NCI-H2029 (cell line): Measurements from ENCODE around the gene TREX2.

ENCODE experiments used
- DNase-seq: peaks from one replicate; lab custom pipeline; 2025; lab: John Stamatoyannopoulos, UW

Gene TREX2

DNA sequence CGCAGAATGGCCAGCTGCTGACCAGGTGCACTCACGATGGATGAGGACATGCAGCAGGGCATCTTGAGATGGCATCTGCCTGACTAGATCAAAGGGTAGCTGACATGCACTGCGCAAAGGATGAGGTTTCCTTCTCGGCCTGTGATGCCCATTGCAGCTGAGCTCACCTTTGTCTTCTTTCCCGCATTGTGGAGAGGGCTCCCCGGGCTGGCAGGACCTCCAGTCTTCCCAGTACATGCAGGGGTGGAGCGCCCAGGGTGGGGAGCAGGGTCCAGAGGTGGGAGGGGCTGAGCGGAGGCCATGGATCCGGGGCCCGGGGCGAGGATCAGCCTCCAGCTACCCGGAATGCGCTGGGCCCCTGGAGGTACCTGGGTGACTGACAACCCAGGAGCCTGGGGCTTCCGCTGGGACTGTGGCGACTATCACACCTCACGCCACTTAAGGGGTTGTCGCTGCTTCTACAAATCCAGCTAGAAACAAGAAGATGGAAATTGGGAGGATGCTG, 12.0 kb downstream of the TREX2 start:
- DNase-seq, result no peak

DNA sequence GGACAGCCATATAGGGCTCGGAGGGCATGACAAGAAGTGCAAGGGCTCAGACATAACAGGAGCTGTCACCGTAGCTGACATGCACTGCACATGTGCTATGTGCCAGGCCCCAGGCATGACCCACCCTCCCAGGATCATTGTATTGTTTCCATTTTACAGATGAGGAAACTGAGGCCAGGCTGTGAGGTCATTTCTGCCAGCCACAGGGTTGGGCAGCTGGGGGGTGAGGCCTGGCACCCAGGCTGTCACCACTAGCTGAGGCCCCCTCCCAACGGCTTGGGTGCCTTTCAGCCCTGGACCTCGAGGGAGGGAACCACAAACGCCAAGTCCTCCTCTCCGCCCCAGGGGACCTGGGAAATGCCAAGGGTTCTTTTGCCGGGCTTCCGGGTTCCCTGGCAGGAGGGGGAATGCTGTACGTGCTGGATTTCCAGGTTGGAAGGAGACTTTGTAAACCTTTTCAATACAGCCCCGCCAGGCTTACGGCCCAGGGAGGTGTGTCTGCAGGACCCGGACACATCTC, 12.6 kb downstream of the TREX2 start:
- DNase-seq, result no peak

DNA sequence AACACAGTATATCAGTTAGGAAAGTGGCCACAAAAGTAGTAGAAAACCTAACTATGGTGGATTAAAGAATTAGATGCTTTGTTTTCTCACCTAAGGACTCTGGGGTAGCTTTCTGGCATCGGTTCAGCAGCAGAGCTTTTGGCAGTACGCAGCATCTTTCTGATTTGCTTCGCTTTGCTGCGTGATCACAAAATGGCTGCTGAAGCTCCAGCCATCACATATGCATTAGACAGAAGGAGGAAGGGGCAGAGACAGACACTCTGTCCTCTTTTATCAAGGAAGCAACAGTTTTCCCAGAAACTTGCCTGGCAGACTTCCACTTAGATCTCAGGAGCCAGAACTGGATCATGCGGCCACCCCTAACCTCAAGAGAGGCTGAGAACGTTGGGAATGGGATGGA, 15.1 kb downstream of the TREX2 start:
- DNase-seq, result no peak

DNA sequence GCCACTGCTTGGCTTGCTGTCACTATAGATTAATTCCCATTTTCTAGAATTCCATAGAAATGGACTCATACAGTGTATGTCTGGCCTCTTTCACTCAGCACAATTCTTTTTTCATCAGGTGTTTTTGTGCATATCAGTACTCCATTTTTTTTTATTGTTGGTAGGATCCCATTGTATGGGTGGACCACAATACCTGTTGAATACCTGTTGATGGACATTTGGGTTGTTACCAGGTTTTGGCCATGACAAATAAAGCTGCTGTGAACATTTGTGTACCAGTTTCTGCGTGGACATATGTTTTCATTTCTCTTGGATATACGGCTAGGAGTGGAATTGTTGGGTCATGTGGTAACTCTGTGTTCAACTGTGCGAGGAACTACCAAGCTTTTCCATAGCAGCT, 19.7 kb downstream of the TREX2 start:
- no peak for DNase-seq

DNA sequence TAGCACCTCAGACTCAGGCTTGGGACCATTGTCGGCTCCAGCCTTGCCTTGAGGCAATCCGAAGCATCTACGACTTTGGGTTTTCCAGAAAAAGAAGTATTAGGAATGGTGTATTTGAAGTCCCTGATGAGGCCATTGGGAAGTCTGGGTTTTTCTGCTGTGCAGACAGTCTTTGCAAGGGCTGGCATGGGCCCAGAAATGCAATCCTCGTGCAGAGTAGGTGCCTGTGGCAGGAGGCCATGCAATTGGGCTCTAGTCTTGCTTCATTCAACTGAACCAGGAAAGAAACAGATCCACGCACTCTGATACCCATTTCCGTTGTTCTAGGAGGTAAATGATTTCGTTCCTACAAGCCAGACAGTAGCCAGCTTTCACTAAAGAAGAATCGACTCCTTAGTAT, 22.2 kb downstream of the TREX2 start:
- no peak for DNase-seq

DNA sequence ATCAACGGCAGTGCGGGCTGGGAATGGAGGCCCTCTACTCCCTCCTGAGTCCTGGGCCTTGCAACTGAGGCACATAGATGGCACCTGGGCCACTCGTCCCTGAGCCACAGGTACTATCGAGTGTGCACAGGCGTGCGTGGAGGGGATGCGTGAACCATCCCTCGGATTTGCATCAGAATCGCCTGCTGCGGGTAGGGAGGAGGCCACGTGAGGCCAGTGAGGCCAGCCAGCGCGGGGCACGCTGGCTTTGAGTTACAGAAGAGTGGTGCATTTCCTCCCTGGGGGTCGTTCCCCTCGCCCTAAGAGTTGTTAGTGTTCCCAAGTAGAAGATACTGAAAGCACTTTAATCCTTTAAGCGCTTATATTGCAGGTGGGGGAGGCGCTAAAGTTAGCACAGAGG, 24.0 kb downstream of the TREX2 start:
- DNase-seq, result no peak

DNA sequence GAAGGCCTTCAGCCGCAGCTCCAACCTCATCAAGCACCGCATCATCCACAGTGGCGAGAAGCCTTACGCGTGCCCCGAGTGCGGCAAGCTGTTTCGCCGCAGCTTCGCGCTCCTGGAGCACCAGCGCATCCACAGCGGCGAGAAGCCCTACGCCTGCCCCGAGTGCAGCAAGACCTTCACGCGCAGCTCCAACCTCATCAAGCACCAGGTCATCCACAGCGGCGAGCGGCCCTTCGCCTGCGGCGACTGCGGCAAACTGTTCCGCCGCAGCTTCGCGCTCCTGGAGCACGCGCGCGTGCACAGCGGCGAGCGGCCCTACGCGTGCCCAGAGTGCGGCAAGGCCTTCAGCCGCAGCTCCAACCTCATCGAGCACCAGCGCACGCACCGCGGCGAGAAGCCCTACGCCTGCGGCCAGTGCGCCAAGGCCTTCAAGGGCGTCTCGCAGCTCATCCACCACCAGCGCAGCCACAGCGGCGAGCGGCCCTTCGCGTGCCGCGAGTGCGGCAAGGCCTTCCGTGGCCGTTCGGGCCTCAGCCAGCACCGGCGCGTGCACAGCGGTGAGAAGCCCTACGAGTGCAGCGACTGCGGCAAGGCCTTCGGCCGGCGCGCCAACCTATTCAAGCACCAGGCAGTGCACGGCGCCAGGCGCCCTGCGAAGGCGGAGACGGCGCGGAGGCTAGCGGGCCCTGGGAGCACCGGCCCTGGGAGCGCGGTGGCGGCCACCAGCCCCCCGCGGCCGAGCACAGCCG, 24.8 kb downstream of the TREX2 start:
- DNase-seq, result no peak

DNA sequence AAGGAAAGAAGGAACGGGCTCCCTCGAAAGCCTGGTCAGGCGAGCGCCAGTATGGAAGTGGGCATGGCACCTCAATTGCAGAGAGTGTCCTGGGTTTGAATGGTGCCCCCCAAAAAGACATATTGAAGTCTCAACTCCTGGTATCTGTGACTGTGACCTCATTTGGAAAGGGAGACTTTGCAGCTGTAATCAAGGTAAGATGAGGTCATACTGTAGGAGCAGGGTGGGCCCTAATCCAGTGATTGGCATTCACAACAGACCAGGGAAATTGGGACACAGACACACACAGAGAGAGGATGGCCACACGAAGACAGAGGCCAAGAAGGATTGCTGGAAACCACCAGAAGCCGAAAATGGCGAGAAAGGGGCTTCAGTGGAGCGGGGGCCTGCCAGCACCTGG, 28.2 kb downstream of the TREX2 start:
- DNase-seq, result no peak

DNA sequence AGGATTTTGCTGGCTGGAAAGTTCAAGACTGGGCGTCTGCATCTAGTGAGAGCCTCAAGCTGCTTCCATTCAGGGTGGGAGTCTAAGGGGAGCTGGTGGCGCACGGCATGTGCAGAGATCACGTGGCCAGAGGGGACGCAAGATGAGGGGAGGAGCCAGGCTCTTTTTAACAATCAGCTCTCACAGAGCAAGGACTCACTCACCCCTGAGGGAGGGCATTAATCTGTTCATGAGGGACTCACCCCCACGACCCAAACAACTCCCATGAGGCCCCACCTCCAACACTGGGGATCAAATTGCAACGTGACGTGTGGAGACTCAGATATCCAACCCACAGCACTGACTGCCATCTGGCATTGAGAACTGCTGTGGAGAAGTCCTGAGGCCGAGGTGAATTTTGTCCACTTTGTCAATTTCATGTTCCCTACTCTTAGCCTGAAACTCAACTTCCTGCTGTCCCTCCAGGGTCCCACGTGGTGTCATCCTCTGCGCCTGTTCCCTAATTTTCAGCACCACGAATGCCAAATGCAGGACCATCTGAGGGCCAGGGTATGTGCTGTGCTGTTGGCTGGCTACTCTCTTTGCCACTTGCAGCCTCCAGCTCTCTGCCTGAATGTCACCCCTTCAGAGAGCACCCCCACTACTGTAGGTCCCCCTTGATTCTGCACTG, 28.9 kb downstream of the TREX2 start:
- DNase-seq, result no peak

DNA sequence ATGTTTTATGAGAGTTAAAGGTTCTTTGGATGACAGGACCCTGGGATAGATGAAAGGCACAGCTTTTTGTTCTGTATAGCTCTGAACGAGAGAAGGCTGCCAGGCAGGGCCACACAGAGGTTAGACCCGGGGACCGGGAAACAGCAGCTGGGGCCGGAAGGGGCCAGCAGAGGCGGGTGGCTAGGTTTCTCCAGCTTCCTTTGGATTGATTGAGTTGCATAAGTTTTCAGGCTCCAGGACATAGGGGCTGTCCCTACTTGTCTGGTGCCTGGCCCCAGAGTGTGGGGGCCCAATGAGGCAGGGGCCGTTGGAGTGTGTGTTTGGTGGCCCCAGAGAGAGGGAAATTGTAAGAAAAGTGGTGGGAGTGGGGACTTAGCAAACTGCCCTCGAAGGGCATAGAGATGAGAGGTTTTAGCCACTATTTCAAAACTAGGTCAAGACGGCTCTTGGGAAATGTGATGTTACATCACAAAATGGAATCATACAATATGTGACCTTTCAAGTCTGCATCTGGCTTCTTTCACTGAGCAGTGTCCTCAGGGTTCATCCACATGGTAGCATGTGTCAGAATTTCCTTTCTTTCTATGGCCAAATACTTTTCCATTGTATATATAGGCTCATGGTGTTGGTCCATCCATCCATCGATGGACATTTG, 30.9 kb downstream of the TREX2 start:
- DNase-seq, result no peak

DNA sequence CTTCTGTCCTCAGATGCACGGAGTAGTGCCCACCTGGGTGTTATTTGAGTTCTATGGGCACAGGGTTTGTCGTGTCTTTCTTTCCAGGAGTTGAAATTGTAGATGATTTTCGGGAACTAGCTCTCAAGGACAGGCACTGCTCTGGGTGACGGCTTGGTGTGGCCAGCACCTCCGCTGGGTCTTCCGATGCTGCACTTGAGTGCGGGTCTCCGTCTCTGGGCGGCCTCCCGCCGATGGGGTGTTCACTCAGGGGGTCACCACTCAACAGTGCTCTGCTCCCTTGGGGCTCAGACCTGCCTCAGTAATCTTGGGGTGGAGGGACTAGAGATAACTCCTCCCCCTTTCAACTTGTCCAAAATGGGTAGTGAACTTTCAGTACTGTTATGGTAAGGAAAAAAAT, 32.1 kb downstream of the TREX2 start:
- DNase-seq, result no peak

DNA sequence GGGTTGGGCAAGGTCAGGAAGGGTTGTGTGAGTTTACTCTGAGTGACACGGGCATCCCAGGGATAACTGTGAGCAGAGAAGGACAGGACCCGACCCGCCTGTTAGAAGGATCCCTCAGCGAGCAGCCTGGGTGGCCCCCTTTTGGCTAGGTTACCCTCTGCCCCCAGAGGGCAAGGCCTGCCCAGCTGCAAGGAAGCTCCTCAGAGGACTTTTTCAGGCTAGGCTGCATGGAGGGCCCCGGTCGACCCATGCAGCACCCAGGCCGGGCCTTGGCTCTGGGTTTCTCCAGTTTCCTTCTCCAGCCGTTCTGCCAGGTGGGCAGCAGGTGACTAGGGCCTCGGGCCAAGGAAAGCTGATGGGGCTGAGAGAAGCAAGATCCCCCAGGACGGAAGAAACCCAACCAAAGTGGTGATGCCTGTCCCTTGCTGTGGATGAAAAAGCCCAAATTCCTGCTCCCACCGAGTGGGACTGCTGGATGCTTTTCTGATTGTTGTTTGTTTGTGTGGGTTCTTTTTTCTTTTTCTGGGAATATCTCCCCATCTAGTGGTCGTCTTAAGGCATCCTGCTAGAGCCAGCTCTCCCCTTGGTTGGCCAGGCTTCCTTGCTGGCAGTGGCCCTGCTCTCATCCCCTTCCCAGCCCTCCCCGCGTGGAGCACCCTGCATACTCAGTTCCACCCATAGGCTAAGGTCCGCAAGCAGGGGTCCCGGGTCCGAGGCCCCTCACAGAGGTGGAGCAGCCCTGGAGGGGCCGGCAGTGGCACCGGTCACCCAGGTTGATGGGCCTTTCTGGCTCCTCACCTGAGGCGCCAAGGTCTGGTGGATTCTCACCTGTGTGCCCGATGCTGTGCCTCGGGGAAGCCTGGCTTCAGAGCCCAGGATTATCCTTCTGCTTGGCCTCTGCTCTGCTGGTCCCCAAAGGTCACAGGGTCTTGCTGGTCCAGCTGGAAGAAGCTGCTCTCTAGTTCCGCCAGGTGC, 32.8 kb downstream of the TREX2 start:
- DNase-seq, result no peak

DNA sequence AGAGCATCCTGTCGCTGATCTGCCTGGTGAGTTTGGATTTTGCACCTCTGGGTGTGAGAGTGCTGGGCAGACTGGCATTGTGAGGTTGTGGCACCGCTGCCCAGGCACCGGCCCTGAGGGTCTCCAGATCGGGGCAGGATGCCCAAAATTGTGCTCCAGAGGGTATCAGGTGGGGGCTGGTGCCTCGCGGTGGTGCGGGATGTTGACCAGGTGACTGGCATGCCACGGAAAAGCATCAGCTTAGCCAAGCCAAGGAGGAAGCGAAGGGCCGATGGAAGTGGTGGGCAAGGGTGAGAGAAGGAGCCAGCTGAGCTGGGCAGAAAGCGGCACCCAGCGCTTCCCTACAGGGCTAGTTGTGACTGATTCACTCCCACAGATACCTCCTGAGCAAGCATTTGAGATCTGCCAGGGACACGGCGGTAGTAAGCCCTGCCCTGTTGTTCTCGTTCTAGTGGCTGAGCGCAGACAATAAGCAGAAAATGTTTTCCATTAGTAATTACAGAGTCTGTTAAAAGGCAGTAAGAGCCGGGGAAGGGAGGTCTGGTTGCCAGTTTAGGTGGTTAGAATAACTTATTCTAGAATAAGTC, 33.8 kb downstream of the TREX2 start:
- no peak for DNase-seq

DNA sequence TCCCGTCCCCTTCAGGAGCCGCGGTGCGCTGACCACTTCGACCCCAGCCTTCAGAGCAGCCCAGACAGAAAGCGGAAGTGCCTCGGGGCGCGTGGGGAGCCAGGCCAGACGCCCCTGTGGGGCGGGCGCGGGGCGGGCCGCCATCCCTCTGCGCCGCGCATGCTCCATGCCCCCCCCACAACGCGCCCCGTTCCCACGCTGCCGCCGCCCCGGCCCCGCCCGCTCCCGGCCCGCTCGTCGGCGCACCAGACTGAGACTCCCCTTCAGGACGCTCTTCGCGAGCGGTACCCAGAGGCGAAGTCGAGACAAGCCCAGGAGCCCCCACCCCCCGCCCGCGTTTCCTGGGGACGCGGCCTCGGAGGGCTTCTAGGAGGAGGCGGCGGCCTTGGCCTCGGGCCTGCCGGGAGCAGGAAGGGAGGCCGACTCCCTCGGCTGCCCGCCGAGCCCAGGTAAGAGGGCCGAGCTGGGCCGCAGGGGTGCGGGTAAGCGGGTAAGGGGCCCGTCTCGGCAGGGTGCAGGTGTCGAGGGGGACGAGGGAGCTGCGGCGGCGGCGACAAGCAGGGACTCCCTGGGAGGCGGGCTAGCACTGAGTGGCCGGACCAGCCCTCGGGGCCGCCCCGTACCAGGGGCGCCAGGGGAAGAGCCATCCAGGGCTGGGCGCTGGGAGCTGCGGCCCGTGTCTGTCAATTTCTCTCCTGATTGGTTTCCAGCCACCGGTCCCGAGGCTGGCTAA, 34.4 kb downstream of the TREX2 start, which contains the start of gene ZFP92:
ZFP92 (plus strand) TSS at position 218 of the 733 bp plus-strand sequence. CDS start 6,851 bp downstream, outside the sequence.
- no peak for DNase-seq

DNA sequence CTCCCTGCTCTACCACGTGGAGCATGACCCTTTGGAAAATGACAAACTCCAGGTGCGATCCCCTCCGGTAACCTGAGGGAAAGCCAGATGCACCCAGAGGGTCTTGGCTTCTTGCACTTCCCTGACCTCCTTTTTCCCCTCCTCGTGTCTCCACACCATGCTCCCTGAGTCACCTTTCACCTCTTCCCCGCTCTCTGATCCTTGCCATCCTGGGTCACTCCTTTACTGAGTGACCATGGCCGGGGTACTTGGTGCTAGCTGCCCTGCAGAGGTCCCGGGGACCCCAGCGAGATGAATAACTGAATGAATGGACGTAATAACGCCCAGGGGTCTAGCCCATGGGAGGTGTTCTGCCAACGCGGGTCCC, 35.0 kb downstream of the TREX2 start:
- DNase-seq, result no peak

DNA sequence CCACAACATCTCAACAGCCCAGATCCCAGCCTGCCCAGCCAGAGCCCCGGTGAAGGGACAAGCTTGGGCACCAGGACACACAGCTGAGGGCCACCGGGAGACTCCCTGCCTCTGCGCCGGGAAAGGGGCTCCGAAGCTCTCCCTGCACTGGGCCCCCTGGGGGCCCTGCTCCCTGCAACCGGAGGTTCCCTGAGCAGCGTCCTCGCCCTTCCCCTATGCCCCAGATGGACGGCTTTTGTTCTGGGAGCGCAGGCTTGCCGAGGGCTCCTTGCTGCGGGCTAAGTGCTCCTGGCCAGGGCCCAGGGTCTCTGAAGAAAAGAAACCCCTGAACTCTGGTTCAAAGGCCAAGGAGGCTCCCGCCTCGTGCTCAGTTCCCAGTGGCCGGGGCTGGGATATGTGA, 35.5 kb downstream of the TREX2 start:
- no peak for DNase-seq

DNA sequence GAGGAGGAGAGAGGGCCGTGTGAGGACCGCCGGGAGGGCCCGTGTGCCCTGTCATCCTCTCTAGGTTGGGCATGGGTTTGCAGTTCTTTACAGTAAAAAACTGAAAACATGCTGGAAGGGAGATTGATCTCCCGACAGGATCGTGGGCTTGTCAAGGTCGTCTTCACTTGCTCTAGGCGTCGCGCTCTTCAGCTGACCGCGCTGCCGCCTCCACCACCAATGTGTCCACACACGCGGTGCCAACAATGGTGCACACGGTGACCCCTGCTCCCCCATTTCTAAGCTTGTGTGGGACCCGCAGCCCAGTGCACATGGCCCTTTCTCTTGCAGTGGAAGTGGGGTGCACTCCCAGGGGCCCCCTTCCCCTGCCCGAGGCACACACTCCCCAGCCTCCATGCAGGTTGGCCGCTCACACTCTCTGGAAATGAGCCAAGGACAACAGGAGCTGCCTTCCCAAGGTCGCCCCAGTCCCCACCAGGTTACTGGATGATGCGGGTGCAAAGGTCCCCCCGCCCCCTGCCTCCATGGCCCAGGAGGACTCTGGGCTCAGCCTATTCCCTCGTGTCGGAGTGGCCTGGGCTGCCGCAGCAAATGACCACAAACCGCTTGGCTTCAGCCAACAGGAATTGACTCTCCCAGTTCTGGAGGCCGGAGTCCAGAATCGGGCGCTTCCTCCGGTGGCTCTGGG, 36.3 kb downstream of the TREX2 start:
- DNase-seq, result no peak

DNA sequence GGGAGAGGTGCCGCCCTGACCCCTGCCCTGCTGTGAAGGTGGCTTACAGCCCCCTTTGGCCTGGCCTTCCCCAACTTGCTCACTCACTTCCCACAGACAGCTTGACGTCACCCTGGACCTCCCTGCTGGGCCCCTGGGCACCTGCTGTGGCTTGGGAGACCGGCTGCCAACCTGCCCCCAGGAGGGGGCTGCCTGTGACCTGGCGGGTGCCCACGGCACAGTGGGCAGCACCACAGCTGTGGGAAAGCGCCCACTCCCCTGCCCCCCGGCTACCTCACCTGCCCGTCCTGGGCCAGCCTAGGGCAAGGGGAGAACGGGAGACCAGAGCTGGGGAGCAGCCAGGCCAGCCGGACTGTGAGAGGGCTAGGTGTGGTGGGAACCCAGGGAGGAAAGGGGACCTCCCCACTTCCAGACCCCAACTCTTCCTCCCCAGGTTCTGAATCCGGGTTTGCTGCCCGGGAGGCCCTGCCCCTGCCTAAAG, 36.9 kb downstream of the TREX2 start:
- DNase-seq, result no peak

DNA sequence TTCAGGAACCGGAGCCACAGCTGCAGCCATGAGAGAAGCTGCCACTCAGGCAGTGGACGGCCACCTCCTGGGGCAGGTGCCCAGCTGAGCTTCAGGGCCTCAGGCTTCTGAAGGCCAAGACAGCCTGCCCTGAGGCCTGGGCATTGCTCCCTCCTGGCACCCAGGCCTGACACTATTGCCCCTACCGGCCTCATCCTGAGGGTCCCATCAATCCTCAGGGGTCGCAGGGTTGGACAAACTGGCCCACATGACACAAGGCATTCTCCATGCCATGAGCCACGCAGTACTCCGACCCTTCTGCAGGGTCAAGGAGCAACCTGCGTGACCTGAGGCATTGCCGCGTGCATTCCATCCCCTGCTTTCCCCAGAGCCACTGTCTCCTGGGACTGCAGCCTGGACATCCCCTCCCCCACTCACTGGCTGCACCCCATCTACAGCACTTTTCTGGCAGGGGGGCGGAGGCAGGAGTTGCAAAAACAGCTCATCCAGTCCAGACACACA, 37.6 kb downstream of the TREX2 start:
- no peak for DNase-seq

DNA sequence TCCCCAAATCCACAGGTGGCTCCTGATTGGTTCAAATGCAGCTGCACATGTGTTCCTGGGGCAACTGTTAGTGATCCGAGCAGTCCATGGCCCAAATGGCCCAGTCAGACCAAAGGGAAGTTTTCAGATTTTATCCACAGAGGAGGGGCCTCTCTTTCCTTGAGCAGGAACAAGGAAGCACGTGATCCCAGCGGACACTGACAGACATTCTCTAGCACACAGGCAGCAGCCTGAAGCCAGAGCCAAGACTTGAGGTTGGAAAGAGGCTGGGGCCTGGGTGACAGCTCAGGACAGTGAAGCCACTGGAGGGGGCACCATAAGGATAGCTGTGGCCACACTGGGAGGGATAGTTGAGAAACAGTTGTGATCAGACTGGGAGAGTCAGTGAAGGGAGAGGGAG, 38.1 kb downstream of the TREX2 start:
- no peak for DNase-seq
